Measurements from ENCODE around the gene SLC6A3.
A peak's percentile ranks its signal among the peaks of the same experiment; 100 is the strongest.

Gene SLC6A3

DNA sequence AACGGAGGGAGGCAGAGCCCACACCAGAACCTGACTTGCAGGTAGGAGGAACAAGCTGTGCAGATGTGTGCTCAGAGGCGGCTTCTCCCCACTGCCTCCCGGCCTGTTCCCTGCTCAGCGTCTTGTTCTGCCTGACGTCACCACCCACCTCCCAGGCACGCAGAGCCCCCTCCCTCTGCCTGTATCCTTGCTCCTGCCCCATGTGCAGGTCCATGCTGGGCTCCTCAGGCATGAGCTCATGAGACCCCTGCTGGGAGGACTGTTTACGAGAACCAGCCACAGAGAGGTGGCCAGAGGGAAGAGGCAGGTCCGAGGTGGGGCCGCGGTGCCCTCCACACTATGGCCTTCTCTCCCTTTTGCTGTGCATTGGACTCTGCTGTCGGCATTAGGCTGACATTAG lies 45.5 kb downstream of the SLC6A3 start:
- Histone ChIP-seq H4K5ac (ENCODE audit: low read length) (no peak overlapping the region), H3K79me2 (ENCODE audit: control insufficient read depth, insufficient read depth, low read length) (no peaks in the 10 kb centered on the region), H3K18ac (ENCODE audit: low read length) (no peak overlapping the region), H2AK5ac (ENCODE audit: low read length) (no peak overlapping the region), H3K27me3 (ENCODE audit: insufficient read depth, low read length, poor library complexity) (no peaks in the 10 kb centered on the region), H3K56ac (ENCODE audit: low read length) (no peak overlapping the region), H3K4me3 (ENCODE audit: low read length) (no peak overlapping the region), H3K4ac (ENCODE audit: low read depth, low read length) (no peak overlapping the region), H3K36me3 (ENCODE audit: control insufficient read depth, insufficient read depth, low read length) (no peaks in the 10 kb centered on the region), H3K23ac (ENCODE audit: low read length) (no peak overlapping the region), H3K4me2 (ENCODE audit: low read length) (no peak overlapping the region), H2BK5ac (ENCODE audit: low read length) (no peak overlapping the region), H3K4me1 (ENCODE audit: control insufficient read depth, low read depth, low read length) (no peaks in the 10 kb centered on the region), H4K8ac (ENCODE audit: low read depth, low read length) (no peak overlapping the region), H3K27ac (ENCODE audit: low read depth, low read length) (no peak overlapping the region), H2BK15ac (replicated peaks; ENCODE audit: low read depth) (no peak overlapping the region), H3K9ac (ENCODE audit: low read length) (no peak overlapping the region), H2BK120ac (ENCODE audit: low read depth, low read length) (no peak overlapping the region), H3K79me1 (ENCODE audit: low read length) (no peaks in the 10 kb centered on the region)
- DNase-seq: peak; percentile 8
- no CpG with 5 or more reads among the region's 11 CpGs for WGBS (ENCODE audit: extremely low coverage, insufficient coverage, low lambda C conversion rate)

DNA sequence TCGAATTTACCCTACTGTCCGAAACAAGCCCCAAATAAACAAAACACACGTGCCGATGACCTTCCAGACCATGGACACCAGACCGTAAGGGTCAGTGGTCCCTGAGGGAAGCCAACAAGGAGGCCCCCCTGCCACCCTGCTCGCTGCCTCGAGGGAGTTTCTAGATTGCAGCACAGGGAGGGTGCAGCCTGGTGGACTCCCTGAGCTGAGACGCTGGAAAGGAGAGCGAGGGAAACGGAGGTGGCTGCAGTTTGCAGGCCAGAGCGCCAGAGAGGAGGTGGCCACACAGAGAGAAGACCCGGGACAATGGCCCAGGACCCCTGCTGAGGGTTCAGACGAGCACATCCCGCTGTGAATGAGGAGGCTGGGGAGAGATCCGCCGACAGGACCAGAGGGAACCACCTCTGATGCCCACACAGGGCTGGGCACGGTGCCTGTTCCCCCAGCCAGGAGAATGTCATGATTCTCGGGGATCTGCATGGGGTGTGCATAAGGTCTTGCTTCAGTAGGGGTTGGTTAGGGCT lies 48.9 kb downstream of the SLC6A3 start:
- H3K56ac ChIP-seq (ENCODE audit: low read length): no peak overlapping the region
- WGBS (ENCODE audit: extremely low coverage, insufficient coverage, low lambda C conversion rate): no CpG with 5 or more reads among the region's 18 CpGs
- no peaks in the 10 kb centered on the region for H3K27me3 ChIP-seq (ENCODE audit: insufficient read depth, low read length, poor library complexity)
- no peak overlapping the region for H3K23ac ChIP-seq (ENCODE audit: low read length)
- H3K4ac ChIP-seq (ENCODE audit: low read depth, low read length): no peak overlapping the region
- no peaks in the 10 kb centered on the region for H3K79me1 ChIP-seq (ENCODE audit: low read length)
- no peak overlapping the region for H3K18ac ChIP-seq (ENCODE audit: low read length)
- no peak overlapping the region for H2BK5ac ChIP-seq (ENCODE audit: low read length)
- no peak overlapping the region for H2BK15ac ChIP-seq (replicated peaks; ENCODE audit: low read depth)
- no peaks in the 10 kb centered on the region for H3K4me1 ChIP-seq (ENCODE audit: control insufficient read depth, low read depth, low read length)
- H3K4me3 ChIP-seq (ENCODE audit: low read length): no peak overlapping the region
- H3K79me2 ChIP-seq (ENCODE audit: control insufficient read depth, insufficient read depth, low read length): no peaks in the 10 kb centered on the region
- no peak for DNase-seq
- H3K27ac ChIP-seq (ENCODE audit: low read depth, low read length): no peak overlapping the region
- no peak overlapping the region for H3K9ac ChIP-seq (ENCODE audit: low read length)
- no peak overlapping the region for H4K8ac ChIP-seq (ENCODE audit: low read depth, low read length)
- no peak overlapping the region for H2AK5ac ChIP-seq (ENCODE audit: low read length)
- no peak overlapping the region for H4K5ac ChIP-seq (ENCODE audit: low read length)
- no peaks in the 10 kb centered on the region for H3K36me3 ChIP-seq (ENCODE audit: control insufficient read depth, insufficient read depth, low read length)
- H3K4me2 ChIP-seq (ENCODE audit: low read length): no peak overlapping the region
- H2BK120ac ChIP-seq (ENCODE audit: low read depth, low read length): no peak overlapping the region

DNA sequence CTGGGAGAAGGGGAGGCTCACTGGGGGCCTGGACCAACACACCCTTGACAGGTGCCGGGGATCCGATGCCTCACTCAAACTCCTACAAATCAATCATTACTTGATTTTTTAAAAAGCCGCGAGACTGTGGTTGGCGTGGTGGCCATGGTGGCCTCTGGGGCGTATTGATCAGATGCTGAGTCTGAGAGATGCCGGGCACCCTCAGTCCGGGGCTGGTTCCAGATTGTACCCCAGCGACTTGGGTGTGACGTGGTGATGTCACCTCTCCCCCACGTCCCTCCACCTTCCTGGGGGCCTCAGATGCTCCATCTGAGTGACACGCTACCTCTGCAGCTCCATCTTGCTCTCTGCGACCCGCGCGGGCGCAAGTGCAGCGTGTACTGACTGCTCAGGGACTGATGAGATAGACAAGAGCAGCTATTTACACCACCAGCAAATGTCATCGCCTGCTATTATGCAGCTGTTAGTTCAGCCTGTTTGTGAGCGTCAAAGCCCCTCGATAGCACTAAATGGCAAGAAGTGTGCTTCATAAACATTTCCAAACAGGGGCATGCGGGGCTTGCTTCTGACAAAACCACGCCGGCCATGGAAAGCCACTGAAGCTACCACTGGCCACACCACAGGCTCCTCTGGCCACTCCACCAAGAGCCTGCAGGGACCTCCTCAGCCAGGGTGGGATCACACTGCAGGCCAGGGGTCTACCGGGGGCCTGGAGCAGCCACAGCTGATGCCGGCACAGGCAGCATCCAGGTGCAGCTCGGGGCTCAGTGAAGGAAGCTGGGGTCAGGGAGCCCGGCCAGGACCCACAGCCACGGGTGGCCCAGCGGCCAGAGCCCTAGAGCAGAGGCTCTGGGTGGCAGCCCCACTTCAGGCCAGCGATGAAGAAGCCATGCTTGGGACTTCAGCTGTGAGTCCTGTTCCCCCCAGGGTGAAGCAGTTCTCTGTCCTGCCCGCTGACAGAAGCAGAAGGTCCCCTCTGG lies 50.1 kb downstream of the SLC6A3 start:
- Histone ChIP-seq H3K4me1 (ENCODE audit: control insufficient read depth, low read depth, low read length) (no peaks in the 10 kb centered on the region), H3K56ac (ENCODE audit: low read length) (no peak overlapping the region), H4K5ac (ENCODE audit: low read length) (no peak overlapping the region), H3K23ac (ENCODE audit: low read length) (no peak overlapping the region), H3K27me3 (ENCODE audit: insufficient read depth, low read length, poor library complexity) (no peaks in the 10 kb centered on the region), H3K4me2 (ENCODE audit: low read length) (no peak overlapping the region), H2AK5ac (ENCODE audit: low read length) (no peak overlapping the region), H3K4me3 (ENCODE audit: low read length) (no peak overlapping the region), H3K18ac (ENCODE audit: low read length) (no peak overlapping the region), H2BK5ac (ENCODE audit: low read length) (no peak overlapping the region), H2BK15ac (replicated peaks; ENCODE audit: low read depth) (no peak overlapping the region), H3K79me2 (ENCODE audit: control insufficient read depth, insufficient read depth, low read length) (no peaks in the 10 kb centered on the region), H3K27ac (ENCODE audit: low read depth, low read length) (no peak overlapping the region), H3K4ac (ENCODE audit: low read depth, low read length) (no peak overlapping the region), H3K36me3 (ENCODE audit: control insufficient read depth, insufficient read depth, low read length) (no peaks in the 10 kb centered on the region), H3K79me1 (ENCODE audit: low read length) (no peaks in the 10 kb centered on the region), H4K8ac (ENCODE audit: low read depth, low read length) (no peak overlapping the region), H2BK120ac (ENCODE audit: low read depth, low read length) (no peak overlapping the region), H3K9ac (ENCODE audit: low read length) (no peak overlapping the region)
- no CpG with 5 or more reads among the region's 32 CpGs for WGBS (ENCODE audit: extremely low coverage, insufficient coverage, low lambda C conversion rate)
- no peak for DNase-seq

DNA sequence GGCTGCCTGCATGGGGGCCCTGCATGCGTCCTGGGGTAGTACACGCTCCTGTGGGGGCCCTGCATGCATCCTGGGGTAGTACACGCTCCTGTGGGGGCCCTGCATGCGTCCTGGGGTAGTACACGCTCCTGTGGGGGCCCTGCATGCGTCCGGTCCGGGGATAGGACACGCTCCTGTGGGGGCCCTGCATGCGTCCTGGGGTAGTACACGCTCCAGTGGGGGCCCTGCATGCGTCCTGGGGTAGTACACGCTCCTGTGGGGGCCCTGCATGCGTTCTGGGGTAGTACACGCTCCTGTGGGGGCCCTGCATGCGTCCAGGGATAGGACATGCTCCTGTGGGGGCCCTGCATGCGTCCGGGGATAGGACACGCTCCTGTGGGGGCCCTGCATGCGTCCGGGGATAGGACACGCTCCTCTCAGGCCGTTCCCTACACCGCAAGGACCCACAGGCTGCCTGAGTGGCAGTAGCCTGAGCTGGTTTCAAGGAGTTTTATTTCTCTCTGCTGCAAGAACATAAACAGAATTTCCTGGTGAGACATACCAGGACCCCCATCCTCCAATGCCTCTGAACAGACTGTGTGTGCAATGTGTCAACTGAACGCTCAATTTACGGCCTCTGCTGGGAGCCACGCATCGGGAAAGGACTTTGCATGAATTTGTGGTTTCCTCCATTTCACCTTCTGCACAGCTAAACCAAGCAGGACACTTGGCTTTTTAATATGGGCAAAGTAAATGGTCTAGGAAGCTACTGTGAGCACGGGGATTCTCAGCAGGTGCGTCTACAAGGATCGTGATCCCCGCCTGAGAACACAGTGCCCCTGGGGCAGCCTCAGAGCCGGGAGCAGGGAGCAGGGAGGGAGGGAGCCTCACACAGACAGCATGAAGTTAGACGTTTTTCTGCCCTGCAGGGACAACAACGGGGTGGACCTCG lies 51.4 kb downstream of the SLC6A3 start:
- DNase-seq: no peak
- Histone ChIP-seq H3K4me2 (ENCODE audit: low read length) (no peak overlapping the region), H3K27me3 (ENCODE audit: insufficient read depth, low read length, poor library complexity) (no peaks in the 10 kb centered on the region), H3K4me3 (ENCODE audit: low read length) (no peak overlapping the region), H3K23ac (ENCODE audit: low read length) (no peak overlapping the region), H2BK15ac (replicated peaks; ENCODE audit: low read depth) (no peak overlapping the region), H3K79me1 (ENCODE audit: low read length) (no peaks in the 10 kb centered on the region), H3K56ac (ENCODE audit: low read length) (no peak overlapping the region), H3K18ac (ENCODE audit: low read length) (no peak overlapping the region), H4K5ac (ENCODE audit: low read length) (no peak overlapping the region), H2BK5ac (ENCODE audit: low read length) (no peak overlapping the region), H2BK120ac (ENCODE audit: low read depth, low read length) (no peak overlapping the region), H3K4me1 (ENCODE audit: control insufficient read depth, low read depth, low read length) (no peaks in the 10 kb centered on the region), H3K36me3 (ENCODE audit: control insufficient read depth, insufficient read depth, low read length) (no peaks in the 10 kb centered on the region), H3K9ac (ENCODE audit: low read length) (no peak overlapping the region), H2AK5ac (ENCODE audit: low read length) (no peak overlapping the region), H4K8ac (ENCODE audit: low read depth, low read length) (no peak overlapping the region), H3K27ac (ENCODE audit: low read depth, low read length) (no peak overlapping the region), H3K79me2 (ENCODE audit: control insufficient read depth, insufficient read depth, low read length) (no peaks in the 10 kb centered on the region), H3K4ac (ENCODE audit: low read depth, low read length) (no peak overlapping the region)
- WGBS (ENCODE audit: extremely low coverage, insufficient coverage, low lambda C conversion rate): no CpG with 5 or more reads among the region's 36 CpGs

DNA sequence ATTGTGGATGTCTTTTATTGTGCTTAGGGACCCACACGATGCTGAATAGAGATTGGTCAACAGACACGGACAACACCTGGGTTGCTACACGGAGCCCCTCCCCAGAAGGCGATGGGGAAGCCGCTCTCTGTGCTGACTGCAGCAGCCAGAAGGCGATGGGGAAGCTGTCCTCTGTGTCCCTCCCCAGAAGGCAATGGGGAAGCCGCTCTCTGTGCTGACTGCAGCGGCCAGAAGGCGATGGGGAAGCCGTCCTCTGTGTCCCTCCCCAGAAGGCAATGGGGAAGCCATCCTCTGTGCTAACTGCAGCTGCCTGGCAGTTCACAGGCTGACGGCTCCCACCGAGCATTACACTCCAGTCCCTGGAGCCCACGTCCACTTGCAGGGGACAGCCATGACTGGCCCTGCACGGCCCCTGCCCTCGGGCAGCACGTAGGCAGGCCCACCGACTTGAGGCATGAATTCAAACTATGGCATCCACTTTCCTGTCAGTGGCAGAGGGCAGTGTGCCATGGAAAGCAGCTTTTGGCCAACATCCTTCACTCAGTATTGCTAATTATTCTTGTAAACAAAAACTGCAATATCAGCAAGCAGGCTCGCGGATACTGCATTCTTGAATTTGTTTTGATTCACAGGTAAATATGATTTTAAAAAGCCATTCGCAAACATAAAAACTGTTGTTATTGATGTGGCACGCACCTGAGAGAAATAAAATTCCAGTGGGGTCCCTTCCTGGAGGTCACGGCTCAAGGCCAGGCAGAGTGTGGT lies 52.3 kb downstream of the SLC6A3 start:
- Histone ChIP-seq H3K4ac (ENCODE audit: low read depth, low read length) (no peak overlapping the region), H3K4me1 (ENCODE audit: control insufficient read depth, low read depth, low read length) (no peaks in the 10 kb centered on the region), H3K4me3 (ENCODE audit: low read length) (no peak overlapping the region), H2BK15ac (replicated peaks; ENCODE audit: low read depth) (no peak overlapping the region), H3K27me3 (ENCODE audit: insufficient read depth, low read length, poor library complexity) (no peaks in the 10 kb centered on the region), H4K5ac (ENCODE audit: low read length) (no peak overlapping the region), H3K23ac (ENCODE audit: low read length) (no peak overlapping the region), H3K36me3 (ENCODE audit: control insufficient read depth, insufficient read depth, low read length) (no peaks in the 10 kb centered on the region), H3K4me2 (ENCODE audit: low read length) (no peak overlapping the region), H2BK5ac (ENCODE audit: low read length) (no peak overlapping the region), H2AK5ac (ENCODE audit: low read length) (no peak overlapping the region), H3K79me2 (ENCODE audit: control insufficient read depth, insufficient read depth, low read length) (no peaks in the 10 kb centered on the region), H2BK120ac (ENCODE audit: low read depth, low read length) (no peak overlapping the region), H3K79me1 (ENCODE audit: low read length) (no peaks in the 10 kb centered on the region), H3K27ac (ENCODE audit: low read depth, low read length) (no peak overlapping the region), H3K56ac (ENCODE audit: low read length) (no peak overlapping the region), H3K9ac (ENCODE audit: low read length) (no peak overlapping the region), H4K8ac (ENCODE audit: low read depth, low read length) (no peak overlapping the region), H3K18ac (ENCODE audit: low read length) (no peak overlapping the region)
- WGBS (ENCODE audit: extremely low coverage, insufficient coverage, low lambda C conversion rate): no CpG with 5 or more reads among the region's 22 CpGs
- no peak for DNase-seq

Measured in mesendoderm (in vitro differentiated cells).